G401 (cell line): ENCODE data around the gene AURKB. TPM values are rescaled to one million over a fixed set of nuclear protein-coding genes. Genes with fewer than 3 reads are reported as not detected.

ENCODE experiments used
- total RNA-seq: library from RNA; depleted of rRNA; stranded (reverse); fragments of >200 nt; shearing (Covaris generic); gene quantifications from 2 replicates; pipeline ENCODE4 v1.2.3, GENCODE V29; 2014; rRNA removed

Gene AURKB
- total RNA-seq, 1 experiment from 2014 or later: 166 TPM

Other genes with a start within 250 kb of the AURKB start
- 0.06 TPM in 1 of 2 replicates, not detected in the other for gene GUCY2D, start 208.0 kb downstream of the AURKB start, total RNA-seq
- not detected in 2 replicates for gene ALOX15B, start 171.5 kb downstream of the AURKB start, total RNA-seq
- not detected in 2 replicates for gene ALOX12B, start 122.9 kb downstream of the AURKB start, total RNA-seq
- gene ALOXE3, start 92.1 kb downstream of the AURKB start, total RNA-seq: 0.85 TPM in 1 of 2 replicates, not detected in the other
- 1.1 and 3.9 TPM in 2 replicates for gene HES7, start 86.5 kb downstream of the AURKB start, total RNA-seq
- gene PER1, start 58.2 kb downstream of the AURKB start, total RNA-seq: 29.0 and 34.0 TPM in 2 replicates
- gene VAMP2, start 47.6 kb downstream of the AURKB start, total RNA-seq: 1.0 and 1.4 TPM in 2 replicates
- gene TMEM107, start 34.2 kb downstream of the AURKB start, total RNA-seq: 37.8 and 60.6 TPM in 2 replicates
- gene BORCS6, start 20.4 kb downstream of the AURKB start, total RNA-seq: 24.3 and 25.6 TPM in 2 replicates
- gene CTC1, start 37.5 kb upstream of the AURKB start, total RNA-seq: 15.0 and 22.9 TPM in 2 replicates
- 133 and 173 TPM in 2 replicates for gene PFAS, start 38.7 kb upstream of the AURKB start, total RNA-seq
- gene RANGRF, start 78.1 kb upstream of the AURKB start, total RNA-seq: 54.4 and 65.3 TPM in 2 replicates
- 0.68 and 1.7 TPM in 2 replicates for gene SLC25A35, start 84.8 kb upstream of the AURKB start, total RNA-seq
- gene ARHGEF15, start 99.7 kb upstream of the AURKB start, total RNA-seq: 4.6 and 5.6 TPM in 2 replicates
- gene ODF4, start 129.3 kb upstream of the AURKB start, total RNA-seq: not detected in 2 replicates
- 3,963 and 5,110 TPM in 2 replicates for gene RPL26, start 172.6 kb upstream of the AURKB start, total RNA-seq
- 0.03 TPM in 1 of 2 replicates, not detected in the other for gene RNF222, start 187.3 kb upstream of the AURKB start, total RNA-seq
- gene NDEL1, start 225.3 kb upstream of the AURKB start, total RNA-seq: 22.3 and 33.4 TPM in 2 replicates